ENCODE measurements around the gene CMC4. TPM values are rescaled to one million over a fixed set of nuclear protein-coding genes. Genes with fewer than 3 reads are reported as not detected.

Gene CMC4
- total RNA-seq, 2 experiments from 2014 or later: 4.1 to 5.6 TPM

DNA sequence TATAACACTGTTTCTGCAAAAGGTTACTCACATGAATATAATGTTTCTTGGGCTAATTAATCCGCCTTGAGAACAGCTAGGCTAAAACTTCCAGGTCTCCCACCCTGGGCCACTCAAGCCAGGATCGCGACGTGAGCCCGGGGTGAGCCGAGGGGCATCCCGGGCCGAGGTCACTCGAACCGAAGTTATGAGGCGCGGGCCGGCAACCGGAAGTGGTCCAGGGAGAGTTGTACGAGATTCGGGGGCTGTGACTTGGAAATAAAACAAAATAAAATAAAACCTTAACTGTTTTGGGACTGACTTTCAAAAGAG is 317 bp downstream of the CMC4 start:
- no peak for DNase-seq
- peak; percentile 3 for ATAC-seq
- Mint-ChIP-seq H3K36me3 (ENCODE audit: low read depth) (peaks cover 31% of the 10 kb centered on the region), H3K27me3 (ENCODE audit: low read depth) (no peaks in the 10 kb centered on the region), H3K4me3 (peak overlapping the region; percentile 82), H3K4me1 (ENCODE audit: low read depth) (peaks cover 44% of the 10 kb centered on the region), H3K27ac (peak overlapping the region; percentile 92), H3K9me3 (ENCODE audit: insufficient read depth) (no peaks in the 10 kb centered on the region)
- ChIA-PET CTCF (interaction anchor here (2.8 kb wide), 1 partner anchor 13 kb away, joined by 16 read pairs; no protein-coding TSS in a partner anchor), POLR2A (interaction anchor here (0.5 to 1.1 kb wide), 3 partner anchors 44 to 564 kb away, joined by 3 read pairs; partner anchors contain the start of gene FUNDC2)

- ATAC-seq (no peak), DNase-seq (no peak)
- Mint-ChIP-seq H3K27me3 (ENCODE audit: low read depth) (no peaks in the 10 kb centered on the region), H3K27ac (peak overlapping the region; percentile 92), H3K9me3 (ENCODE audit: insufficient read depth) (no peaks in the 10 kb centered on the region), H3K36me3 (ENCODE audit: low read depth) (peaks cover 25% of the 10 kb centered on the region), H3K4me1 (ENCODE audit: low read depth) (peaks cover 38% of the 10 kb centered on the region), H3K4me3 (peak overlapping the region; percentile 82)
- ChIA-PET CTCF (interaction anchor here (2.8 kb wide), 1 partner anchor 12 kb away, joined by 16 read pairs; no protein-coding TSS in a partner anchor), POLR2A (interaction anchor here (0.5 to 1.1 kb wide), 3 partner anchors 43 to 564 kb away, joined by 3 read pairs; partner anchors contain the start of gene FUNDC2)
Measured at GRCh38 chrX:155070038-155070437, 898 bp downstream of the CMC4 start.

DNA sequence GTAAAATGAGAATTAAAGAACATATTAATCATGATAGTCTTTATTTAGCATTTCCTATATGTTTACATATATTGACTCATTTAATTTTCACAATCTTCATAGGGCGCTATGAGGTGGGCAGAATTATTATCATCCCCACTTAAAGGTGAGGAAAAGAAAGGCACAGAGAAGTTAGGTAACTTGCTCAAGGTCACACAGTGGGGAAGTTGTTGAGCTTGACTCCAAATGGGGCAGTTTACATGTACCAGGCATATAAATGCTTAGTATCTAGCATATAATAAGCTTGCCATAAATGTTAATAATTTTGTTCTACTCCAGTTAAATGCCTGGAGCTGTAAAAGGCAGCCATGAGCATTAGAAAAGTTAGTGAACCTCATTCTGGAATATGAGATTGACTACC is 1.5 kb downstream of the CMC4 start:
- peaks cover 24% of the 10 kb centered on the region for H3K36me3 Mint-ChIP-seq (ENCODE audit: low read depth)
- DNase-seq: no peak
- ChIA-PET POLR2A (interaction anchor here (0.8 kb wide), 1 partner anchor 43 kb away, joined by 3 read pairs; the partner anchor contains the start of gene FUNDC2), CTCF (interaction anchor here (2.8 kb wide), 1 partner anchor 12 kb away, joined by 16 read pairs; no protein-coding TSS in a partner anchor)
- H3K27me3 Mint-ChIP-seq (ENCODE audit: low read depth): no peaks in the 10 kb centered on the region
- peak overlapping the region; percentile 82 for H3K4me3 Mint-ChIP-seq
- ATAC-seq: no peak
- no peak overlapping the region for H3K27ac Mint-ChIP-seq
- no peaks in the 10 kb centered on the region for H3K9me3 Mint-ChIP-seq (ENCODE audit: insufficient read depth)
- H3K4me1 Mint-ChIP-seq (ENCODE audit: low read depth): peaks cover 37% of the 10 kb centered on the region

DNA sequence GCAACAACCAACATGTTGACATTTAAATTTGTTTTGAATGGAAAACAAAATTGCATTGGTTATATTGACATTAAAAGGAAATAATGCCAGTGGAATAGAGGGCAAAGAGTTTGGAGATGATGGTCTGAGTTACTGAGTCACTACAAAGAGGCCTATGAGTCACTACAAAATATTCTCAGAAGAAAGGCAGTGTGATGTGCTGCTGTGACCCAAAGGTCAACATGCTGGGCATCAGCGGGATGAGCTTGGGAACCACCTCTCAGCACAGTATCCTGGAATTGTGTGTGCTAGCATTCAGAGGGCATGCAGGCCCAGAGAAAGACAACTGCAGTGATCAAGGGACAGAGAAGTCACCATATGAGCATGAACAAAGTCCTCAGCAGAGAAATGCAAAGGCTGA is 2.8 kb downstream of the CMC4 start:
- ChIA-PET CTCF (interaction anchor here (2.8 kb wide), 1 partner anchor 10 kb away, joined by 16 read pairs; no protein-coding TSS in a partner anchor), POLR2A (interaction anchor here (0.6 kb wide), 1 partner anchor 40 kb away, joined by 3 read pairs; no protein-coding TSS in a partner anchor)
- Mint-ChIP-seq H3K4me3 (peak overlapping the region; percentile 31), H3K27ac (no peak overlapping the region), H3K27me3 (ENCODE audit: low read depth) (no peaks in the 10 kb centered on the region), H3K36me3 (ENCODE audit: low read depth) (peaks cover 12% of the 10 kb centered on the region), H3K9me3 (ENCODE audit: insufficient read depth) (no peaks in the 10 kb centered on the region), H3K4me1 (ENCODE audit: low read depth) (peaks cover 25% of the 10 kb centered on the region)
- DNase-seq (no peak), ATAC-seq (no peak)

DNA sequence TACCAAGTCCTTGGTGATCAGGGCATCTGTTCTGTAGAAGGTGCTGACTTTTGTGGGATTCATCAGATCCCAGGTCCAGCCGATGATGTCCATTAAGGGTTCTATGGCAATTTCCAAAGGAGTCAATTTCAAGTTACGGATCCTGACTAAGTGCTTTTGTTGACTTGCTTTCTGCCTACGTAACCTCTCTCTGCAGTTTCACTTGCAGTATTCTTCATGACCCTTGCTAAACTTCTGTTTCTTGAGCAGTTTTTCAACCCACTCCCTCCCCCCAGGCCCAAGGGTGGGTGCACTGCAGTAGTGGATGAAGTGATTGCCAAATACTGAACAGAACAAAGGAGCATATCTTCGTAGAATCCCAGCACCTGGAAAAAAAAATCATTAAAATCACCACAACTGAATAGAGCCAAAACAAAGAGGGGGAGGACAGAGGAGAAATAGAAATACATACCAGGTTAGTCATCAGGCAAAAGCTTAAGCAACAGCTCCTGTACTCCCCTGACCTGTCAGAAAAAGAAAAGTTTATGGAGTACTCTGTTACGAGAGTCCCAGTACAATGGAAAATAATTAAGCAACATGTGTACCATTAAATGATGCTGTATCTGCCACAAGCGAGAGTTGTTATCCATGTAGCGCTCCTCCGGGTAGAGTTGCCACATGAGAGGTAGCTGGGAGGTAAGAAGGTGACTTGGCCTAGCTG is 5.8 kb downstream of the CMC4 start:
- Mint-ChIP-seq H3K4me3 (no peak overlapping the region), H3K9me3 (ENCODE audit: insufficient read depth) (no peaks in the 10 kb centered on the region), H3K36me3 (ENCODE audit: low read depth) (peaks cover 9% of the 10 kb centered on the region), H3K4me1 (ENCODE audit: low read depth) (peaks cover 12% of the 10 kb centered on the region), H3K27me3 (ENCODE audit: low read depth) (no peaks in the 10 kb centered on the region), H3K27ac (no peak overlapping the region)
- POLR2A ChIA-PET: no interaction called here
- DNase-seq (no peak), ATAC-seq (no peak)
- CTCF ChIA-PET: interaction anchor here (2.3 kb wide), 1 partner anchor 8 kb away, joined by 9 read pairs; no protein-coding TSS in a partner anchor

- no peak for DNase-seq
- Mint-ChIP-seq H3K4me1 (ENCODE audit: low read depth) (peaks cover 16% of the 10 kb centered on the region), H3K4me3 (no peak overlapping the region), H3K36me3 (ENCODE audit: low read depth) (peaks cover 6% of the 10 kb centered on the region), H3K27ac (no peak overlapping the region), H3K9me3 (ENCODE audit: insufficient read depth) (no peaks in the 10 kb centered on the region), H3K27me3 (ENCODE audit: low read depth) (no peaks in the 10 kb centered on the region)
- ATAC-seq: no peak
- ChIA-PET CTCF (interaction anchor here (1.0 to 2.1 kb wide), 3 partner anchors 13 to 81 kb away, joined by 3 to 12 read pairs (median 5); no protein-coding TSS in a partner anchor), POLR2A (interaction anchor here (1.0 kb wide), 1 partner anchor 10 kb away, joined by 3 read pairs; the partner anchor contains the start of gene BRCC3)
Measured at GRCh38 chrX:155061760-155062159, 9.2 kb downstream of the CMC4 start.

DNA sequence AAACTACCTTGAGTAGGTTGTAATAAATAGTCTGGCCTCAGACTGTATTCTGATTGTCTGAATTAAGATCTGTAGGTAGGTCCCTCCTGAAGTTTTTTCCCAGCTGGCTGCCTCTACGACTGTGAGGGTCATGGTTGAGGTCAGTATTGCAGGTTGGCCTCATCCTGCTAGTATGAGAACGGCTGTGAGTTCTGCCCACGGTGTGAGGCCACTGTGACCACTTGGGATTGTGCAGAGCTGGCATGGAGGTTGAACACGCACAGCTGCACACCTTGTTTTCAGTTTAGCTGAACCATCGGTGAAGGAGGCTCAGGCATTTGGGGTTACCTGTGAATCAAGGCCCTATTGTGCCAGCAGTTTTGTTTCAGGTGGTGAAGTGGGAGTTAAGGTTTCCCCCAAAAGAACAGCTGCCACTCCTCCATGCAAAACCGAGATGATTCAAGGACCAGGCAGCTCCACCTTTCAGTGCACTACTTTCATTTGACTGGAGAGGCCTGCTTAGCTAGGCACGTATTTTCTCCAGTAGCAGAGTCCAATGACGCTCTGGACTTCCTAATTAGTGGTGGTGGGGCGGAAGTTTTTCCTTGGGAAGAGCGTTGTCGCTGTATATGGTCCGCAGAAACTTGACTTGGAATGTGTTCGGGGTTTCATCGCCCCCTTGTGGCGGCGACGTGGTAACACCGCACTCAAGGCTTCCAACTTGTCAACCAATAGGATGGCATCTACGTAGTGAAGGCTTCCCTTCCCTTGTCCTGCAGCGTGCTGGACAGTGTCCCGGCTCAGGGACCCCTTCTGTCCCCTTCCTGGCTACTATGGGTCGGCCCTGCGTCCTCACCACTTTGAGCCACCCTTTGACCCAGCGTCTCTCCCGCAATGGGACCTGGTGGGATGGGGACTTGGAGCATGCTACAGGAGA is 13.8 kb downstream of the CMC4 start:
- peak overlapping the region; percentile 77 for H3K27ac Mint-ChIP-seq
- peak; percentile 62 for DNase-seq
- H3K9me3 Mint-ChIP-seq (ENCODE audit: insufficient read depth): no peaks in the 10 kb centered on the region
- H3K4me3 Mint-ChIP-seq: peak overlapping the region; percentile 60
- H3K27me3 Mint-ChIP-seq (ENCODE audit: low read depth): no peaks in the 10 kb centered on the region
- ChIA-PET POLR2A (no interaction called here), CTCF (interaction anchor here (0.6 to 3.3 kb wide), 23 partner anchors 8 to 158 kb away, joined by 3 to 19 read pairs (median 8); partner anchors contain the start of gene FUNDC2)
- H3K36me3 Mint-ChIP-seq (ENCODE audit: low read depth): peaks cover 20% of the 10 kb centered on the region
- H3K4me1 Mint-ChIP-seq (ENCODE audit: low read depth): peaks cover 36% of the 10 kb centered on the region
- ATAC-seq: peak; percentile 82

DNA sequence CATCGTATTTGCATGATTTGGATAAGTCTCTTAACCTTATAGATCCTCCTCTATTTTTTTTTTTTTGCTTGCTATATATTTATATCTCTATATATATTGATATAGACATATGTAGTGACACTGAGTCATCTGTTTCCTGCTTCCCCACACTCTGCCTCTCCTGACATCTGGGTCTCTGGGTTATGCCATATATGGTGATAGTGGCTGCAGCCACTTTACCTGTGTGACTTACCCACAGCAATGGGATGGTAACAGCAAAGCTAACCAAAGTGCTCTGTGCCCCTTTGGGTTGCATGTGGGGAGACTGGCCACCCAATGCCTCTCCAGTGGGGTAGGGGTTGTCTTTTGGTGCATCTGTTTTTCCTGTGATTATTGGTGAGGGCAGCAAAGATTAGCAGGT is 14.5 kb downstream of the CMC4 start:
- H3K4me3 Mint-ChIP-seq: peak overlapping the region; percentile 60
- POLR2A ChIA-PET: no interaction called here
- DNase-seq: peak; percentile 29

GRCh38 chrX:155055494-155055893 is 15.4 kb downstream of the CMC4 start:
- POLR2A ChIA-PET: no interaction called here
- Mint-ChIP-seq H3K4me3 (no peak overlapping the region), H3K9me3 (ENCODE audit: insufficient read depth) (no peaks in the 10 kb centered on the region), H3K36me3 (ENCODE audit: low read depth) (peaks cover 22% of the 10 kb centered on the region), H3K4me1 (ENCODE audit: low read depth) (peaks cover 51% of the 10 kb centered on the region), H3K27me3 (ENCODE audit: low read depth) (no peaks in the 10 kb centered on the region), H3K27ac (no peak overlapping the region)
- ATAC-seq: no peak
- no peak for DNase-seq
- CTCF ChIA-PET: interaction anchor here (0.8 to 1.3 kb wide), 2 partner anchors 75 to 138 kb away, joined by 3 to 4 read pairs; no protein-coding TSS in a partner anchor

More for the DNA sequence above, 14.5 kb downstream of the CMC4 start:
- Mint-ChIP-seq H3K36me3 (ENCODE audit: low read depth) (peaks cover 22% of the 10 kb centered on the region), H3K9me3 (ENCODE audit: insufficient read depth) (no peaks in the 10 kb centered on the region), H3K27ac (peak overlapping the region; percentile 77), H3K27me3 (ENCODE audit: low read depth) (no peaks in the 10 kb centered on the region), H3K4me1 (ENCODE audit: low read depth) (peaks cover 41% of the 10 kb centered on the region)
- ATAC-seq: peak; percentile 73
- CTCF ChIA-PET: interaction anchor here (0.8 to 3.3 kb wide), 21 partner anchors 8 to 158 kb away, joined by 3 to 19 read pairs (median 9); partner anchors contain the start of gene FUNDC2

GRCh38 chrX:155054255-155054654 is 16.7 kb downstream of the CMC4 start:
- DNase-seq: no peak
- H3K27ac Mint-ChIP-seq: no peak overlapping the region
- ChIA-PET CTCF (no interaction called here), POLR2A (no interaction called here)
- no peaks in the 10 kb centered on the region for H3K27me3 Mint-ChIP-seq (ENCODE audit: low read depth)
- peaks cover 25% of the 10 kb centered on the region for H3K36me3 Mint-ChIP-seq (ENCODE audit: low read depth)
- H3K4me3 Mint-ChIP-seq: no peak overlapping the region
- H3K9me3 Mint-ChIP-seq (ENCODE audit: insufficient read depth): no peaks in the 10 kb centered on the region
- peaks cover 58% of the 10 kb centered on the region for H3K4me1 Mint-ChIP-seq (ENCODE audit: low read depth)
- no peak for ATAC-seq

- peak overlapping the region; percentile 32 for H3K27ac Mint-ChIP-seq
Measured at GRCh38 chrX:155053656-155054055, 17.3 kb downstream of the CMC4 start.

More at GRCh38 chrX:155053656-155054055, 17.3 kb downstream of the CMC4 start:
- peaks cover 28% of the 10 kb centered on the region for H3K36me3 Mint-ChIP-seq (ENCODE audit: low read depth)
- ChIA-PET CTCF (no interaction called here), POLR2A (no interaction called here)
- H3K27me3 Mint-ChIP-seq (ENCODE audit: low read depth): no peaks in the 10 kb centered on the region
- DNase-seq (no peak), ATAC-seq (no peak)
- H3K4me3 Mint-ChIP-seq: no peak overlapping the region
- no peaks in the 10 kb centered on the region for H3K9me3 Mint-ChIP-seq (ENCODE audit: insufficient read depth)
- peaks cover 64% of the 10 kb centered on the region for H3K4me1 Mint-ChIP-seq (ENCODE audit: low read depth)
